HG03460 (cell line): ENCODE results near the gene MGST1.
"Not testable (repeated sequence)": the region's sequence is repeated elsewhere in the genome, so short reads cannot be mapped to it uniquely, and the experiment has no call there.

Experiments
- ATAC-seq: cut with Tn5 transposase; IDR thresholded peaks from one replicate; pipeline ENCODE4 v1.9.1; 2021; ENCODE audit not compliant: unreplicated experiment

Gene MGST1

GRCh38 chr12:16350682-16351081 lies 3.2 kb downstream of the MGST1 start:
- no peak for ATAC-seq

- no peak for ATAC-seq
Measured at GRCh38 chr12:16352481-16352880, 5.0 kb downstream of the MGST1 start.

GRCh38 chr12:16358878-16359277 lies 11.4 kb downstream of the MGST1 start:
- no peak for ATAC-seq

GRCh38 chr12:16359512-16360491 lies 12.4 kb downstream of the MGST1 start:
- ATAC-seq = no peak

- no peak for ATAC-seq
Measured at GRCh38 chr12:16361142-16361783, 13.8 kb downstream of the MGST1 start.

GRCh38 chr12:16362550-16362949 lies 15.1 kb downstream of the MGST1 start:
- no peak for ATAC-seq

GRCh38 chr12:16369156-16369555 lies 21.7 kb downstream of the MGST1 start:
- no peak for ATAC-seq

- no peak for ATAC-seq
Measured at GRCh38 chr12:16370096-16370495, 22.7 kb downstream of the MGST1 start.

- not testable (repeated sequence) for ATAC-seq
Measured at GRCh38 chr12:16382652-16383312, 35.3 kb downstream of the MGST1 start.

- no peak for ATAC-seq
Measured at GRCh38 chr12:16384732-16385131, 37.3 kb downstream of the MGST1 start.

- no peak for ATAC-seq
Measured at GRCh38 chr12:16385782-16386646, 38.6 kb downstream of the MGST1 start.

- no peak for ATAC-seq
Measured at GRCh38 chr12:16387919-16388318, 40.5 kb downstream of the MGST1 start.

GRCh38 chr12:16389594-16389993 lies 42.1 kb downstream of the MGST1 start:
- ATAC-seq = no peak

- no peak for ATAC-seq
Measured at GRCh38 chr12:16392846-16393535, 45.5 kb downstream of the MGST1 start.

- ATAC-seq = no peak
Measured at GRCh38 chr12:16399101-16399500, 51.7 kb downstream of the MGST1 start.

GRCh38 chr12:16401835-16402234 lies 54.4 kb downstream of the MGST1 start:
- not testable (repeated sequence) for ATAC-seq

- ATAC-seq = no peak
Measured at GRCh38 chr12:16407346-16407745, 59.9 kb downstream of the MGST1 start.
